Mesodermal cell (in vitro differentiated cells): ENCODE data around the gene C10orf105.

Experiments
- H3K27ac ChIP-seq: 2 replicates; pipeline ENCODE4 v1.7.0; 2013; ENCODE audit warnings: mild to moderate bottlenecking, low read depth, low read length, moderate library complexity; ENCODE audit not compliant: severe bottlenecking
- H3K36me3 ChIP-seq: 2 replicates; pipeline ENCODE4 v1.7.1; 2013; ENCODE audit warnings: mild to moderate bottlenecking, low read length, moderate library complexity; ENCODE audit not compliant: control insufficient read depth, insufficient read depth
- H3K4me1 ChIP-seq: one replicate; pipeline ENCODE4 v1.7.1; 2013; ENCODE audit warnings: mild to moderate bottlenecking, low read length; ENCODE audit not compliant: insufficient read depth, control insufficient read depth, poor library complexity, severe bottlenecking
- H3K4me3 ChIP-seq: 2 replicates; pipeline ENCODE4 v1.7.0; 2013; ENCODE audit warnings: low read length, control low read depth, mild to moderate bottlenecking; ENCODE audit not compliant: insufficient read depth, poor library complexity, severe bottlenecking; ENCODE audit errors: extremely low read depth
- H3K9me3 ChIP-seq: 2 replicates; pipeline ENCODE4 v1.7.1; 2013; ENCODE audit warnings: mild to moderate bottlenecking, low read length, moderate library complexity; ENCODE audit not compliant: control insufficient read depth
- WGBS, 2 experiments: methylation state at CpG; one replicate each; pipeline ENCODE4 v1.1.5; 2013; ENCODE audit warnings: missing lambda C conversion rate in 2 of 2; ENCODE audit not compliant: insufficient coverage in 2 of 2; 5-methylcytosine and 5-hydroxymethylcytosine counted together

Gene C10orf105

GRCh38 chr10:71723311-71723710 lies 3.7 kb upstream of the C10orf105 start:
- H3K9me3 ChIP-seq: no peaks in the 10 kb centered on the region
- WGBS, 2 experiments: 92 to 93% methylated on average over 6 to 9 of the region's 11 CpGs
- H3K36me3 ChIP-seq: no peaks in the 10 kb centered on the region
- H3K4me3 ChIP-seq: no peak overlapping the region
- H3K27ac ChIP-seq: no peak overlapping the region
- peaks cover 32% of the 10 kb centered on the region for H3K4me1 ChIP-seq

DNA sequence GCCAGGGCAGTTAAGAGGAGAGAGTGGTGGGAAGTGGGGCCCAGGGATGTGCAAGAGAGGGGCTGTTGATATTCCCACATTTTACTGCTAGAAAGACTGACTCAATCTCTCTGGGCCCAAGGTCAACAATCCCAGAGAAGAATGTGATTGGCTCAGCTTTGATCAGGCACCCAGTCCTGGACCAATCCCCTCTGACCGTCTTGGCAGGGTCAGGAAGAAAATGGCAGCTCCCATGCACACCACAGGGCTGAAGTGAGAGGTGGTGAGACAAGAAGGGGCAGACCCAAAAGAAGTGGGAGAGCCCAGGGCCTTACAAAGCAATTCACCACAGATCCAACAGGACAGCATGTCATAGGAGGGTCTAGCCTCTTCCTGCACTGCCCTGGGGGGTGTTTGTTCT lies 3.3 kb upstream of the C10orf105 start:
- Histone ChIP-seq H3K4me3 (no peak overlapping the region), H3K27ac (no peak overlapping the region), H3K4me1 (peaks cover 27% of the 10 kb centered on the region), H3K9me3 (no peaks in the 10 kb centered on the region), H3K36me3 (no peaks in the 10 kb centered on the region)
- WGBS, 2 experiments: 78 to 100% methylated on average over 1 of the region's 1 CpG

- 86 to 100% methylated on average over 5 of the region's 6 CpGs for WGBS, 2 experiments
- Histone ChIP-seq H3K27ac (no peak overlapping the region), H3K36me3 (no peaks in the 10 kb centered on the region), H3K4me3 (no peak overlapping the region), H3K4me1 (peaks cover 15% of the 10 kb centered on the region), H3K9me3 (no peaks in the 10 kb centered on the region)
Observed at GRCh38 chr10:71721313-71721712, 1.7 kb upstream of the C10orf105 start.

- 79 to 86% methylated on average over 1 to 4 of the region's 4 CpGs for WGBS, 2 experiments
- H3K4me3 ChIP-seq: no peak overlapping the region
- no peaks in the 10 kb centered on the region for H3K9me3 ChIP-seq
- H3K4me1 ChIP-seq: peaks cover 7% of the 10 kb centered on the region
- no peak overlapping the region for H3K27ac ChIP-seq
- H3K36me3 ChIP-seq: no peaks in the 10 kb centered on the region
Observed at GRCh38 chr10:71720288-71720687, 710 bp upstream of the C10orf105 start.

DNA sequence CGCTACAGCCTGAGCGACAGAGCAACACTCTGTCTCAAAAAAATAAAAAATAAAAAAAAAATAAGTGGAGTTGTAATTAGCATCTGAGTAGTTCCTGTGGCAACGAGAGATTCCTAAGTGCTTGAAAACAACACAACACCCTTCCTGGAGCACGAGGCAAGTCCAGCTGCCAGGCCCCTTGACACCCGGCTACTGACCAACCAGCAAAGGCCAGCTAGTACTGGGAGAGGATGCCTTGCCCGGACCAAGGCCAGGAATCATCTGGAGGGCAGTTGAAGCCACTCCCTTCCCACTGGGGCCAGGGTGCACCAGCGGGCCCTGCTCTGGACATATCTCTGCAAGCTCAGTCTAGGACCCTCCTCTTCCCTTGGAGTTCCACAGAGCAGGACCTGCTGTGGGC lies 536 bp downstream of the C10orf105 start:
- WGBS, 2 experiments: 72 to 90% methylated on average over 3 to 4 of the region's 7 CpGs
- peaks cover 11% of the 10 kb centered on the region for H3K4me1 ChIP-seq
- no peak overlapping the region for H3K27ac ChIP-seq
- H3K36me3 ChIP-seq: no peaks in the 10 kb centered on the region
- no peak overlapping the region for H3K4me3 ChIP-seq
- no peaks in the 10 kb centered on the region for H3K9me3 ChIP-seq

DNA sequence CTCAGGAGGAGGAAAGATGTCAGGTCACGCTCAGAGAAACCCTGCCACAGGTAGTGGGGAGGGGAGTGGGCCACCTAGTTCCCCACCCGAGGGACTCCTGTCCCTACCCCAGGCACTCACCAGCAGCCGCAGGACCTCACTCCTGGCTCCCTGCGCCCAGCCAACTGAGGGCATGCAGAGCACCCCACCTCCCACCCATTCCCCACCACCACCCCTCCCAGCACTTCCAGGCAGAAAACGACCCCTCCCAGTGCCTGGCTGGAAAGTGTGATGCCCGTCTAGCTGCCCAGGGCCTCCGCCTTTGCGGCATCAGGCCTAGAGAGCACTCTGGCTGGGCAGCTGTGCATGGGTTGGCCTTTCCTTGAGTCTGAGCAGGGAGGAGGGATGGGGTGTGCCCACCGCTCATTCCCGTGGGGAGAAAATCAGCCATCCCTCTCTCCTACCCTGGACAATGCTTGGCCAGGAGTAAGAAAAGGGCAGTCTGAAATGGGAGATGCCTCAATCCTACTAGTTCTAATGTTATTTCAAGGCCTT lies 1.3 kb downstream of the C10orf105 start:
- Histone ChIP-seq H3K27ac (no peak overlapping the region), H3K9me3 (no peaks in the 10 kb centered on the region), H3K4me1 (peaks cover 17% of the 10 kb centered on the region), H3K36me3 (no peaks in the 10 kb centered on the region), H3K4me3 (no peak overlapping the region)
- 91% methylated on average over 6 of the region's 10 CpGs; no CpG with 5 or more reads in 1 of the 2 experiments for WGBS, 2 experiments

DNA sequence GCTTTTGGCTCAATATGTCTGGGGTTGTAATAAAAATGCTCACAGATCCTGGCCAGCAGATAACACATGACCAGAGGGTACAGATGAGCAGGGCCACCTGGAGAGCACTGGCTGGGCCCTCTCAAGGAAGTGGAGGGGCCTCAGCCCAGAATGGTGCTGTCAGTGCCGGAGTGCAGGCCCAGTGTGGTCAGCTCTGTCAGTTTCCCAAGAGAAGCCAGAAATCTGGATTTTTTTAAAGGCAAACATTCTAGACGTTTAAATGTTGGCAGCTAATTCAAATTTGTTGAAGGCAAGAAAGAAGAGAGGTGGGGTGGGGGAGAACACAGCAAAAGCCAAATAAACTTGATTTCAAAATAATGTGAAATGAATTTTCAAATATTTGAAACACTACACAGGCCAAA lies 2.0 kb downstream of the C10orf105 start:
- H3K36me3 ChIP-seq: no peaks in the 10 kb centered on the region
- WGBS, 2 experiments: 91 to 100% methylated on average over 1 of the region's 2 CpGs
- no peak overlapping the region for H3K4me3 ChIP-seq
- no peaks in the 10 kb centered on the region for H3K9me3 ChIP-seq
- H3K27ac ChIP-seq: no peak overlapping the region
- peaks cover 19% of the 10 kb centered on the region for H3K4me1 ChIP-seq

GRCh38 chr10:71717056-71717455 lies 2.5 kb downstream of the C10orf105 start:
- H3K27ac ChIP-seq: no peak overlapping the region
- no peak overlapping the region for H3K4me3 ChIP-seq
- H3K4me1 ChIP-seq: peaks cover 19% of the 10 kb centered on the region
- no peaks in the 10 kb centered on the region for H3K9me3 ChIP-seq
- no peaks in the 10 kb centered on the region for H3K36me3 ChIP-seq
- WGBS, 2 experiments: 93 to 100% methylated on average over 2 to 3 of the region's 4 CpGs

GRCh38 chr10:71716426-71716825 lies 3.2 kb downstream of the C10orf105 start:
- peaks cover 19% of the 10 kb centered on the region for H3K4me1 ChIP-seq
- H3K27ac ChIP-seq: no peak overlapping the region
- no peaks in the 10 kb centered on the region for H3K9me3 ChIP-seq
- 100% methylated on average over 1 to 2 of the region's 5 CpGs for WGBS, 2 experiments
- no peaks in the 10 kb centered on the region for H3K36me3 ChIP-seq
- H3K4me3 ChIP-seq: no peak overlapping the region

DNA sequence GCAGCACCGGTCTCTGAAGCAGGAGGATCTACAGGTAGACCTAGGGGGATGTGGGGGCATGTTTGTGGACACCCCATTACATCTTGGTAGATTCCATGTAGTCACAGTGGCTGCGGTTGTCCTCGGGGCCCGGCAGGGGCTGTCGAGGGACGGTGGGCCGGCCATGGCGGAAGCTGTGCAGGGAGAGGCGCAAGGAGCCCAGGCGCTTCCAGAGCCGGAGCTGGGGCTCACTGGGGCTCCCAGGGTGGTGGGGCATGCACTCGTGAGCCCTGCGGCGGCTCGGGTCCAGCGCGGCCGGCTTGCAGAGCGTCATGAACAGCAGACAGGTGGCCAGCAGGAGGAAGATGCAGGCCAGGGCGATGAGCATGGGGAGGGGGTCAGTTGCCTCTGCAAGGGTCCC lies 3.7 kb downstream of the C10orf105 start:
- 91 to 94% methylated on average over 16 to 20 of the region's 20 CpGs for WGBS, 2 experiments
- peaks cover 19% of the 10 kb centered on the region for H3K4me1 ChIP-seq
- H3K4me3 ChIP-seq: no peak overlapping the region
- H3K9me3 ChIP-seq: no peaks in the 10 kb centered on the region
- H3K36me3 ChIP-seq: no peaks in the 10 kb centered on the region
- no peak overlapping the region for H3K27ac ChIP-seq

- H3K36me3 ChIP-seq: no peaks in the 10 kb centered on the region
- no peak overlapping the region for H3K27ac ChIP-seq
- peaks cover 19% of the 10 kb centered on the region for H3K4me1 ChIP-seq
- H3K9me3 ChIP-seq: no peaks in the 10 kb centered on the region
- no peak overlapping the region for H3K4me3 ChIP-seq
- 91 to 94% methylated on average over 7 of the region's 8 CpGs for WGBS, 2 experiments
Observed at GRCh38 chr10:71715026-71715425, 4.6 kb downstream of the C10orf105 start.
